NOMO-1 treated with dmso at 0.1 percent for 144 hours (cell line): ENCODE measurements around the gene MZB1.

Source experiments
- DNase-seq: peaks from one replicate; lab custom pipeline; 2025; ENCODE audit not compliant: unreplicated experiment; lab: John Stamatoyannopoulos, UW

The MZB1 gene

DNA sequence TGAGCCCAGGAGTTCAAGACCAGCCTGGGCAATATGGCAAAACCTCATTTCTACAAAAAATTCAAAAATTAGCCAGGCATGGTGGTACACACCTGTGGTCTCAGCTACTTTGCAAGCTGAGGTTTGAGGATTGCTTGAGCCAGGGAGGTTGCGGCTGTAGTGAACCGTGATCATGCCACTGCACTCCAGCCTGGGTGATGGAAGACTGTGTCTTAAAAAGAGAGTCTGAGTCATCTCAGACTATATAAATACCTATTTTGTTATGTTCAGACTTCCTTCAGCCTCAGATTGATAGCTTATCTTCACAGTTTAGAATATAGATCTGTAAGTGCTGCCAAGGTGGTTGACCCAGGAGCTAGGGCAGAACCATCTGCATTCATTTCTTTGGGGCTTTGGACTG lies 49.7 kb downstream of the MZB1 start:
- DNase-seq = no peak
